Right lobe of liver (tissue), 6 donors: Measurements from ENCODE around the gene VPS29. TPM values are rescaled to one million over a fixed set of nuclear protein-coding genes. Genes with fewer than 3 reads are reported as not detected.

ENCODE experiments used
- ATAC-seq, 4 donors: fragments of 200-7000 bp; cut with Tn5 transposase; one replicate each; pipeline ENCODE4 v1.9.1; 2020; ENCODE audit warnings: mild to moderate bottlenecking in 4 of 4, moderate library complexity in 4 of 4
- DNase-seq, 3 donors: peaks; one replicate each; pipeline ENCODE4 v3.0.0-alpha.2; 2020
- H3K27ac ChIP-seq, 3 donors: fragments of 200-600 bp; one replicate each; pipeline ENCODE4 v1.8.0; 2022
- H3K27me3 ChIP-seq, 2 donors: fragments of 200-600 bp; one replicate each; pipeline ENCODE4 v1.8.0; 2022
- H3K36me3 ChIP-seq, 4 donors: fragments of 200-600 bp; sonication (generic) in 1 of 4; one replicate each; pipeline versions ENCODE4 v1.5.1 to v1.8.0; 2017 to 2022; ENCODE audit warnings: control low read depth in 1 of 4
- H3K4me1 ChIP-seq, 4 donors: fragments of 200-600 bp; sonication (generic) in 1 of 4; one replicate each; pipeline versions ENCODE4 v1.5.1 to v1.8.0; 2017 to 2022; ENCODE audit warnings: control low read depth in 1 of 4
- H3K4me3 ChIP-seq, 3 donors: fragments of 200-600 bp; one replicate each; pipeline ENCODE4 v1.8.0; 2022
- H3K9me3 ChIP-seq, 4 donors: fragments of 200-600 bp; sonication (generic) in 1 of 4; one replicate each; pipeline versions ENCODE4 v1.5.1 to v1.8.0; 2017 to 2022; ENCODE audit warnings: control low read depth in 1 of 4
- POLR2A ChIP-seq: fragments of 450-650 bp; IDR thresholded peaks from one replicate; pipeline ENCODE4 v1.6.1; 2017; ENCODE audit warnings: antibody characterized with exemption, mild to moderate bottlenecking
- WGBS: methylation state at CpG from one replicate; pipeline ENCODE4 v1.1.6; 2018; ENCODE audit warnings: low coverage, low lambda C conversion rate; ENCODE audit not compliant: insufficient coverage; ENCODE audit errors: missing lambda C conversion rate; 5-methylcytosine and 5-hydroxymethylcytosine counted together
- intact Hi-C, 2 donors: fragments of 100-400 bp; cut with DNase I; formaldehyde crosslinking; loops; one replicate each; pipeline versions ENCODE4 v1.11.2 to v1.14.1; 2022
- small RNA-seq, 2 experiments: library from RNA; depleted of rRNA; stranded (forward); fragments of <200 nt; gene quantifications; one replicate each; pipeline ENCODE3, GENCODE V24; 2016
- total RNA-seq, 6 experiments: library from RNA; depleted of rRNA in 2 of 6; stranded (reverse); fragments of >200 nt in 2 of 6; fragmentation: NEBNext Ultra II Directional in 3 of 6; extraction: Animal tissue kit (Norgen Biotek cat#: 25700) in 3 of 6; gene quantifications; one replicate each; pipeline versions ENCODE4 v1.1.0 to v1.2.4, GENCODE V29; 2016 to 2023
- TF ChIP-seq, protein P1 (sequence below), 4 donors: fragments of 200-600 bp in 3 of 4; fragments of 450-650 bp in 1 of 4; IDR thresholded peaks; one replicate each; pipeline versions ENCODE4 v1.5.1 to v1.8.0; 2016 to 2022; ENCODE audit warnings: antibody characterized with exemption in 4 of 4, mild to moderate bottlenecking in 2 of 4
- donor health status: DM: no; HTN: yes; CAD: no.
- donor health status: DM: no; HTN: no; CAD: no.
- donor health status: DM: no; HTN: no; CAD: no.
- donor health status: DM: no; HTN: yes; CAD: no.
- donor health status: DM: no; HTN: yes; CAD: no.

Gene VPS29
- total RNA-seq, 6 experiments from 2014 or later: 37.9 to 61.2 (median 51.1) TPM

DNA sequence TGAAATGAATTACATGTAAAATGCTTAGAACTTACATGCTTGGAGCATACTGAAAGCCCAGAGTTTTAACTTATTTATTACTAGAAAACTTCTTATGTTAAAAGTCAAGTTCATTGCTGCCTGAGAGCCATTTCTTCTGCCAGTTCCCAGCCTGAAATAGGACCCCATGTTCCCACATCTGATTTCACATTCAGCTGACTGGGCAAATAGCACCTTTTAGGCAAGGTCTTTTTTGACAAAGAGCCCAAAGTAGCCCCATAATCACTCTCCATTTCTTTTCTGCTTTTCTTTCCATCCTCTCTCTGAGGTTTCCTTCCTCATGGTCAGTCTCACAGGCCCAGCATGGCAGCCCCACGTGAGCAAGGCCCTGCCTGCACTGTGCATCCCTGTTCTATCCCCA, 50.6 kb downstream of the VPS29 start:
- DNase-seq (no peak), ATAC-seq (no peak)
- Histone ChIP-seq H3K27me3 (no peaks in the 10 kb centered on the region), H3K36me3 (no peaks in the 10 kb centered on the region), H3K4me3 (no peak overlapping the region), H3K9me3 (no peaks in the 10 kb centered on the region), H3K4me1 (peaks cover 0 to 33% (median 4%) of the 10 kb centered on the region in 4 donors), H3K27ac (peak overlapping the region in 1 of 3 donors; percentile 86)
- WGBS: 75% methylated on average over 1 of the region's 1 CpG
- intact Hi-C loops: loop anchor here in 1 of 2 donors (10.0 kb wide), 2 partner anchors 64 to 144 kb away; no protein-coding TSS in a partner anchor
- TF ChIP-seq, protein P1, sequence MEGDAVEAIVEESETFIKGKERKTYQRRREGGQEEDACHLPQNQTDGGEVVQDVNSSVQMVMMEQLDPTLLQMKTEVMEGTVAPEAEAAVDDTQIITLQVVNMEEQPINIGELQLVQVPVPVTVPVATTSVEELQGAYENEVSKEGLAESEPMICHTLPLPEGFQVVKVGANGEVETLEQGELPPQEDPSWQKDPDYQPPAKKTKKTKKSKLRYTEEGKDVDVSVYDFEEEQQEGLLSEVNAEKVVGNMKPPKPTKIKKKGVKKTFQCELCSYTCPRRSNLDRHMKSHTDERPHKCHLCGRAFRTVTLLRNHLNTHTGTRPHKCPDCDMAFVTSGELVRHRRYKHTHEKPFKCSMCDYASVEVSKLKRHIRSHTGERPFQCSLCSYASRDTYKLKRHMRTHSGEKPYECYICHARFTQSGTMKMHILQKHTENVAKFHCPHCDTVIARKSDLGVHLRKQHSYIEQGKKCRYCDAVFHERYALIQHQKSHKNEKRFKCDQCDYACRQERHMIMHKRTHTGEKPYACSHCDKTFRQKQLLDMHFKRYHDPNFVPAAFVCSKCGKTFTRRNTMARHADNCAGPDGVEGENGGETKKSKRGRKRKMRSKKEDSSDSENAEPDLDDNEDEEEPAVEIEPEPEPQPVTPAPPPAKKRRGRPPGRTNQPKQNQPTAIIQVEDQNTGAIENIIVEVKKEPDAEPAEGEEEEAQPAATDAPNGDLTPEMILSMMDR (IDR thresholded peaks at IDR 0.05): no peak
- no peak for TF ChIP-seq POLR2A

DNA sequence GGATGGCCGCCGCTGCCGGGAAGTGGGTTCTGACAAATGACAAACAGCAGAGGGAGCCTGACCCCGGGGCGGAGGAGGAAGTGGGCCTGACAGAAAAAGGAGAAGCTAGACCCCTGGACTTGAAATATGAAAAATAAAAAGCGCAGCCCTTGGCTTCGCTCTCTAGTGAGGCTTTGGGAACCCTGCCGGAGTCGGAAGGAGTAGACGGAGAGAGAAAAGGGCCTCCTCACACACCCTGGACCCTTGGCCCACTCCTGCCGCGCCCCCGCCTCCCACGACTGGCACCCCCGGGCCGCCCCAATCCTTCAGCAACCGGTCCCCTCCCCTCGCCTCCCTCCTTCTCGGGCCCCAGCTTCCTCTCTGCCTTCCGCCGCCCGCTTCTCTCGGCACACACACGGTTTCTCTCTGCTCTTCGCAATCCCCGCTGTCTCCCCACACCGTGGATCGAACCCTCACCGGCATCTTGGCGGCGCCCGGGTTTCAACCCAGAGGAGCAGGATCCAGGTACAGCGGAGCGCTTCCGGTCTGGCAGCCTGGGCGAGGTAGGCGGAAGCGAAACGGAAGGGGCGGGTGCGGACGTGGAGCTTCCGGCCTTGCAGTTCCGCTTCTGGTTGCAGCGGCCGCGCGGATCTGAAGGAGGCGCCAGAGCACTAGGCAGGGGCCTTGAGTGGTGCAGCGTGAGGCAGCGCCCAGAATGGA, 52.0 kb downstream of the VPS29 start, which contains the start of gene ARPC3:
Gene ARPC3 (minus strand): TSS at position 539 of the 699 bp plus-strand sequence. CDS start 77 bp downstream, at position 462.
- no peaks in the 10 kb centered on the region for H3K9me3 ChIP-seq
- peaks cover 0 to 30% (median 4%) of the 10 kb centered on the region in 4 donors for H3K4me1 ChIP-seq
- peak within 1 kb of the TSS; percentile 69 to 92 (median 85) for H3K4me3 ChIP-seq
- WGBS: 0% methylated on average over 35 of the region's 51 CpGs
- peak; percentile 96 to 97 (median 97) for DNase-seq
- peak; percentile 94 to 98 (median 96) for ATAC-seq
- no peaks in the 10 kb centered on the region for H3K27me3 ChIP-seq
- peak within 1 kb of the TSS; percentile 81 to 89 (median 86) for H3K27ac ChIP-seq
- peaks cover 0 to 7% (median under 1%) of the 10 kb centered on the region in 4 donors for H3K36me3 ChIP-seq
- peak; percentile 64 for TF ChIP-seq POLR2A
- TF ChIP-seq, protein P1 (IDR thresholded peaks at IDR 0.05): peak; percentile 87 to 95 (median 90)
- intact Hi-C loops: loop anchor here in 1 of 2 donors (10.0 kb wide), 2 partner anchors 65 to 145 kb away; no protein-coding TSS in a partner anchor

DNA sequence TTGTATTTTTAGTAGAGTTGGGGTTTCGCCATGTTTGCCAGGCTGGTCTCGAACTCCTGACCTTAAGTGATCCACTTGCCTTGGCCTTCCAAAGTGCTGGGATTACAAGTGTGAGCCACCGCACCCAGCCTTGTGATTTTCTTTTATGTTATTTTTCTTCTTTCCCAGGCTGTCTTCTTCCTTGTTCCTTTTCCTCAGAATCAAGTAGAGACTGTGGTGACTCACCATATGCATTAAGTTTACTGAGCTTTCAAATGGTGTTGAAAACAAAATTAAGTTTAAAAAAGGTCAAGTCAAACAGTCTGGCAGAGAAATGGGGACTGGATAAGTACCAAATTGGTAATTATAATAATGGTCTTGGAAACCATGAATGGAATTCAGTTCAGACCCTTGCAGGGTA, 57.5 kb downstream of the VPS29 start:
- TF ChIP-seq POLR2A: no peak
- TF ChIP-seq, protein P1 (IDR thresholded peaks at IDR 0.05): no peak
- Histone ChIP-seq H3K27ac (no peak overlapping the region), H3K4me1 (peaks cover 0 to 11% (median 3%) of the 10 kb centered on the region in 4 donors), H3K9me3 (no peaks in the 10 kb centered on the region), H3K27me3 (no peaks in the 10 kb centered on the region), H3K4me3 (no peak overlapping the region), H3K36me3 (peaks cover 0 to 40% (median 26%) of the 10 kb centered on the region in 4 donors)
- DNase-seq: no peak
- no peak for ATAC-seq
- intact Hi-C loops: no loop called here
- WGBS: 100% methylated on average over 3 of the region's 3 CpGs

Small RNA genes lying within 50 kb of the gene (small RNA-seq; reads per million reads assigned to genes)
- gene RF00278: 0 reads per million in 2 experiments

Other genes starting within 250 kb of the VPS29 start
- gene ATP2A2, start 220.9 kb downstream of the VPS29 start, total RNA-seq: 100 to 1,000 TPM in 4 of 6 experiments, 10 to 100 TPM in 2; 95.6 to 155 (median 113) TPM
- gene ANAPC7, start 98.4 kb downstream of the VPS29 start, total RNA-seq: 10 to 100 TPM; 14.6 to 22.8 (median 18.0) TPM
- gene ARPC3, start 51.8 kb downstream of the VPS29 start, total RNA-seq: 100 to 1,000 TPM in 3 of 6 experiments, 10 to 100 TPM in 3; 65.4 to 291 (median 101) TPM
- 10 to 100 TPM in 5 of 6 experiments, 1 to 10 TPM in 1; 8.0 to 20.7 (median 13.9) TPM for gene GPN3, start 33.9 kb downstream of the VPS29 start, total RNA-seq
- 1 to 10 TPM; 1.1 to 9.9 (median 3.1) TPM for gene FAM216A, start 33.3 kb downstream of the VPS29 start, total RNA-seq
- gene RAD9B, start 220 bp upstream of the VPS29 start, total RNA-seq: under 1 TPM in 5 of 6 experiments, not detected in 1; 0.37 to 0.58 (median 0.51) TPM
- 10 to 100 TPM in 5 of 6 experiments, 1 to 10 TPM in 1; 6.3 to 15.0 (median 11.5) TPM for gene PPTC7, start 81.2 kb upstream of the VPS29 start, total RNA-seq
- 10 to 100 TPM in 4 of 6 experiments, 1 to 10 TPM in 2; 9.6 to 17.0 (median 10.8) TPM for gene TCTN1, start 112.0 kb upstream of the VPS29 start, total RNA-seq
- 1 to 10 TPM in 5 of 6 experiments, under 1 TPM in 1; 0.55 to 2.4 (median 1.6) TPM for gene HVCN1, start 187.0 kb upstream of the VPS29 start, total RNA-seq
- gene PPP1CC, start 240.8 kb upstream of the VPS29 start, total RNA-seq: 10 to 100 TPM; 32.8 to 51.7 (median 36.2) TPM